ENCODE results near the gene LIPT2.

Gene LIPT2

GRCh38 chr11:74464746-74465145, 28.8 kb downstream of the LIPT2 start:
- no peak for FAIRE-seq

GRCh38 chr11:74463216-74463615, 30.3 kb downstream of the LIPT2 start:
- no peak for FAIRE-seq

GRCh38 chr11:74462631-74463030, 30.9 kb downstream of the LIPT2 start:
- no peak for FAIRE-seq

GRCh38 chr11:74462009-74462408, 31.5 kb downstream of the LIPT2 start:
- FAIRE-seq, result no peak

GRCh38 chr11:74460481-74461154, 32.9 kb downstream of the LIPT2 start:
- FAIRE-seq, result no peak

- FAIRE-seq, result no peak
Measured at GRCh38 chr11:74460065-74460464, 33.5 kb downstream of the LIPT2 start.

GRCh38 chr11:74459584-74459983, 33.9 kb downstream of the LIPT2 start:
- no peak for FAIRE-seq

- no peak for FAIRE-seq
Measured at GRCh38 chr11:74457356-74457755, 36.2 kb downstream of the LIPT2 start.

GRCh38 chr11:74453373-74453975, 40.0 kb downstream of the LIPT2 start:
- no peak for FAIRE-seq

GRCh38 chr11:74452366-74452765, 41.2 kb downstream of the LIPT2 start:
- no peak for FAIRE-seq

- no peak for FAIRE-seq
Measured at GRCh38 chr11:74450318-74450717, 43.2 kb downstream of the LIPT2 start.

GRCh38 chr11:74449369-74449931, 44.1 kb downstream of the LIPT2 start:
- FAIRE-seq, result peak; percentile 65

- FAIRE-seq, result no peak
Measured at GRCh38 chr11:74447720-74448119, 45.8 kb downstream of the LIPT2 start.

- no peak for FAIRE-seq
Measured at GRCh38 chr11:74446532-74446938, 47.0 kb downstream of the LIPT2 start.

GRCh38 chr11:74444173-74444826, 49.2 kb downstream of the LIPT2 start:
- FAIRE-seq, result no peak

GRCh38 chr11:74443071-74443864, 50.3 kb downstream of the LIPT2 start:
- FAIRE-seq, result no peak

GRCh38 chr11:74442636-74443035, 50.9 kb downstream of the LIPT2 start:
- FAIRE-seq, result no peak

All from A204.1 (cell line).